Endometrium (tissue), 2 donors: Measurements from ENCODE around the gene NRXN3.

Source experiments
- FAIRE-seq: peaks from 2 replicates; lab custom pipeline; 2012; peaks lifted over from hg19 to GRCh38; lab: Jason Lieb, UNC
- donor health status: control.
- donor health status: control.

NRXN3 gene

GRCh38 chr14:78324353-78324752 is 154.2 kb downstream of the NRXN3 start:
- no peak for FAIRE-seq

GRCh38 chr14:78325911-78326310 is 155.7 kb downstream of the NRXN3 start:
- no peak for FAIRE-seq

GRCh38 chr14:78327426-78328221 is 157.5 kb downstream of the NRXN3 start:
- no peak for FAIRE-seq

GRCh38 chr14:78329371-78329770 is 159.2 kb downstream of the NRXN3 start:
- no peak for FAIRE-seq

- FAIRE-seq: no peak
These were observed 165.4 kb downstream of the NRXN3 start for GRCh38 chr14:78335531-78335930.

GRCh38 chr14:78340250-78340649 is 170.1 kb downstream of the NRXN3 start:
- FAIRE-seq: no peak

GRCh38 chr14:78341827-78342389 is 171.7 kb downstream of the NRXN3 start:
- FAIRE-seq: no peak

- FAIRE-seq: no peak
These were observed 172.7 kb downstream of the NRXN3 start for GRCh38 chr14:78342879-78343278.

GRCh38 chr14:78344290-78344689 is 174.1 kb downstream of the NRXN3 start:
- no peak for FAIRE-seq

GRCh38 chr14:78345131-78345744 is 175.1 kb downstream of the NRXN3 start:
- no peak for FAIRE-seq

- no peak for FAIRE-seq
These were observed 176.6 kb downstream of the NRXN3 start for GRCh38 chr14:78346747-78347146.

- no peak for FAIRE-seq
These were observed 184.9 kb downstream of the NRXN3 start for GRCh38 chr14:78355109-78355508.

- FAIRE-seq: no peak
These were observed 186.2 kb downstream of the NRXN3 start for GRCh38 chr14:78356391-78356790.

- FAIRE-seq: no peak
These were observed 188.4 kb downstream of the NRXN3 start for GRCh38 chr14:78358591-78358990.

- FAIRE-seq: no peak
These were observed 189.4 kb downstream of the NRXN3 start for GRCh38 chr14:78359581-78359980.

GRCh38 chr14:78363008-78363407 is 192.8 kb downstream of the NRXN3 start:
- FAIRE-seq: no peak

GRCh38 chr14:78367355-78367754 is 197.2 kb downstream of the NRXN3 start:
- no peak for FAIRE-seq

- FAIRE-seq: no peak
These were observed 212.9 kb downstream of the NRXN3 start for GRCh38 chr14:78383060-78383459.

GRCh38 chr14:78398216-78398615 is 228.0 kb downstream of the NRXN3 start:
- FAIRE-seq: no peak

- FAIRE-seq: no peak
These were observed 229.2 kb downstream of the NRXN3 start for GRCh38 chr14:78399316-78399889.

GRCh38 chr14:78401866-78402265 is 231.7 kb downstream of the NRXN3 start:
- no peak for FAIRE-seq

GRCh38 chr14:78403278-78403815 is 233.2 kb downstream of the NRXN3 start:
- FAIRE-seq: no peak
